HG02763 (cell line): Measurements from ENCODE around the gene CREB3L2.
"Not testable (repeated sequence)": the region's sequence is repeated elsewhere in the genome, so short reads cannot be mapped to it uniquely, and the experiment has no call there.

ENCODE experiments used
- ATAC-seq: cut with Tn5 transposase; IDR thresholded peaks from one replicate; pipeline ENCODE4 v1.9.1; 2021; ENCODE audit warnings: mild to moderate bottlenecking, moderate library complexity; ENCODE audit not compliant: unreplicated experiment

The CREB3L2 gene

GRCh38 chr7:138001529-138002095 lies at the start of gene CREB3L2:
TSS of gene CREB3L2 (minus strand) at chr7:138002086. CDS start at chr7:138001705, 381 bp downstream.
- peak; percentile 23 for ATAC-seq

GRCh38 chr7:138049505-138050116 lies 47.7 kb upstream of the CREB3L2 start:
- no peak for ATAC-seq

- ATAC-seq = no peak
Measured at GRCh38 chr7:138047907-138048306, 46.0 kb upstream of the CREB3L2 start.

- no peak for ATAC-seq
Measured at GRCh38 chr7:138044897-138045296, 43.0 kb upstream of the CREB3L2 start.

GRCh38 chr7:138040063-138040462 lies 38.2 kb upstream of the CREB3L2 start:
- ATAC-seq = not testable (repeated sequence)

GRCh38 chr7:138036135-138036534 lies 34.2 kb upstream of the CREB3L2 start:
- no peak for ATAC-seq

- ATAC-seq = no peak
Measured at GRCh38 chr7:138033241-138033640, 31.4 kb upstream of the CREB3L2 start.

GRCh38 chr7:138032770-138033169 lies 30.9 kb upstream of the CREB3L2 start:
- ATAC-seq = no peak

GRCh38 chr7:138032186-138032585 lies 30.3 kb upstream of the CREB3L2 start:
- ATAC-seq = peak; percentile 67

GRCh38 chr7:138030679-138031351 lies 28.9 kb upstream of the CREB3L2 start:
- ATAC-seq = no peak

- ATAC-seq = no peak
Measured at GRCh38 chr7:138029941-138030340, 28.1 kb upstream of the CREB3L2 start.

GRCh38 chr7:138029126-138029525 lies 27.2 kb upstream of the CREB3L2 start:
- ATAC-seq = no peak

GRCh38 chr7:138027100-138027499 lies 25.2 kb upstream of the CREB3L2 start:
- no peak for ATAC-seq

GRCh38 chr7:138025215-138026186 lies 23.6 kb upstream of the CREB3L2 start:
- ATAC-seq = peak; percentile 49

- no peak for ATAC-seq
Measured at GRCh38 chr7:138024765-138025164, 22.9 kb upstream of the CREB3L2 start.

GRCh38 chr7:138024343-138024691 lies 22.4 kb upstream of the CREB3L2 start:
- ATAC-seq = no peak

- peak; percentile 65 for ATAC-seq
Measured at GRCh38 chr7:138023618-138024342, 21.9 kb upstream of the CREB3L2 start.

GRCh38 chr7:138021889-138022288 lies 20.0 kb upstream of the CREB3L2 start:
- ATAC-seq = no peak

GRCh38 chr7:138017992-138018391 lies 16.1 kb upstream of the CREB3L2 start:
- no peak for ATAC-seq

GRCh38 chr7:138015096-138015495 lies 13.2 kb upstream of the CREB3L2 start:
- ATAC-seq = no peak

- no peak for ATAC-seq
Measured at GRCh38 chr7:138014686-138015085, 12.8 kb upstream of the CREB3L2 start.
